GM23338 (cell line): ENCODE data around the gene R3HDM1. TPM values are rescaled to one million over a fixed set of nuclear protein-coding genes. Genes with fewer than 3 reads are reported as not detected.

Source experiments
- ATAC-seq: fragments of 200-7000 bp; cut with Tn5 transposase; 3 replicates; pipeline ENCODE4 v1.9.1; 2020
- DNase-seq: peaks from one replicate; pipeline ENCODE4 v3.0.0-alpha.2; 2015; ENCODE audit warnings: low spot score
- H2AFZ ChIP-seq: fragments of 200-600 bp; sonication (generic); 2 replicates; pipeline ENCODE4 v1.8.0; 2016; ENCODE audit warnings: antibody characterized with exemption, mild to moderate bottlenecking, moderate library complexity
- H3F3A ChIP-seq: fragments of 200-600 bp; sonication (generic); replicated peaks from 2 replicates; pipeline ENCODE4 v1.8.0; 2017; ENCODE audit warnings: antibody characterized with exemption, mixed run types, low read depth
- H3K27ac ChIP-seq: fragments of 200-600 bp; sonication (generic); 2 replicates; pipeline ENCODE4 v1.6.1; 2016; ENCODE audit warnings: low read depth
- H3K27me3 ChIP-seq: fragments of 200-600 bp; sonication (generic); 2 replicates; pipeline ENCODE4 v1.8.0; 2016; ENCODE audit warnings: mild to moderate bottlenecking, mixed run types, moderate library complexity; ENCODE audit not compliant: insufficient read depth
- H3K36me3 ChIP-seq: fragments of 200-600 bp; sonication (generic); 2 replicates; pipeline ENCODE4 v1.8.0; 2016; ENCODE audit warnings: mild to moderate bottlenecking; ENCODE audit not compliant: insufficient read depth
- H3K4me1 ChIP-seq: fragments of 200-600 bp; sonication (generic); 2 replicates; pipeline ENCODE4 v1.8.0; 2016; ENCODE audit warnings: mild to moderate bottlenecking, moderate library complexity; ENCODE audit not compliant: insufficient read depth
- H3K4me2 ChIP-seq: fragments of 200-600 bp; sonication (generic); 2 replicates; pipeline ENCODE4 v1.7.1; 2017; ENCODE audit warnings: mixed run types
- H3K4me3 ChIP-seq: fragments of 200-600 bp; sonication (generic); 2 replicates; pipeline ENCODE4 v1.6.1; 2016; ENCODE audit warnings: mixed run types
- H3K79me2 ChIP-seq: fragments of 200-600 bp; sonication (generic); replicated peaks from 2 replicates; pipeline ENCODE4 v1.8.0; 2017; ENCODE audit warnings: mild to moderate bottlenecking; ENCODE audit not compliant: insufficient read depth
- H3K9me2 ChIP-seq: fragments of 200-600 bp; sonication (generic); 2 replicates; pipeline ENCODE4 v1.8.0; 2017; ENCODE audit not compliant: insufficient read depth
- H4K20me1 ChIP-seq: fragments of 200-600 bp; sonication (generic); replicated peaks from 2 replicates; pipeline ENCODE4 v1.8.0; 2017; ENCODE audit warnings: mild to moderate bottlenecking; ENCODE audit not compliant: insufficient read depth
- H3K27ac Mint-ChIP-seq: 2 replicates; pipeline ENCODE4 v1.8.0; 2020; ENCODE audit warnings: inconsistent platforms, mild to moderate bottlenecking, moderate library complexity, mixed read lengths
- H3K27me3 Mint-ChIP-seq: 3 replicates; pipeline ENCODE4 v1.8.0; 2022; ENCODE audit warnings: low read depth, mild to moderate bottlenecking, moderate library complexity, mixed read lengths, inconsistent platforms; ENCODE audit not compliant: insufficient read depth, poor library complexity
- H3K36me3 Mint-ChIP-seq: 3 replicates; pipeline ENCODE4 v1.8.0; 2021; ENCODE audit warnings: low read depth, mild to moderate bottlenecking, inconsistent platforms, moderate library complexity, mixed read lengths
- H3K4me1 Mint-ChIP-seq: 3 replicates; pipeline ENCODE4 v1.8.0; 2020; ENCODE audit warnings: mild to moderate bottlenecking, inconsistent platforms, mixed read lengths
- H3K4me3 Mint-ChIP-seq: 3 replicates; pipeline ENCODE4 v1.8.0; 2021; ENCODE audit warnings: moderate library complexity, mild to moderate bottlenecking, inconsistent platforms, mixed read lengths
- H3K9me3 Mint-ChIP-seq: 3 replicates; pipeline ENCODE4 v1.8.0; 2020; ENCODE audit warnings: moderate library complexity, mild to moderate bottlenecking, inconsistent platforms, mixed read lengths
- CREB1 ChIP-seq: fragments of 250-450 bp; sonication (Bioruptor Pico); IDR thresholded peaks from 2 replicates; pipeline ENCODE4 v1.5.0; 2020; ENCODE audit warnings: low read depth, mild to moderate bottlenecking, moderate library complexity
- ETS1 ChIP-seq: IDR thresholded peaks from 2 replicates; pipeline ENCODE4 v1.6.1; 2016; ENCODE audit warnings: antibody characterized with exemption
- EZH2 ChIP-seq: fragments of 200-600 bp; sonication (generic); IDR thresholded peaks from one replicate; pipeline ENCODE4 v1.8.0; 2017; ENCODE audit warnings: antibody characterized with exemption, mild to moderate bottlenecking, low read depth; ENCODE audit not compliant: unreplicated experiment
- EZH2phosphoT487 ChIP-seq: fragments of 200-600 bp; sonication (generic); IDR thresholded peaks from one replicate; pipeline ENCODE4 v1.8.1; 2018; ENCODE audit warnings: antibody characterized with exemption; ENCODE audit not compliant: unreplicated experiment
- POLR2AphosphoS5 ChIP-seq: IDR thresholded peaks from 2 replicates; pipeline ENCODE4 v1.6.1; 2016; ENCODE audit warnings: antibody characterized with exemption, low read depth
- polyA plus RNA-seq: library from polyadenylated mRNA; unstranded; fragments of >200 nt; fragmentation: Nextera tagmentation; extraction: Ambion mirVana; gene quantifications from 2 replicates; pipeline ENCODE4 v1.2.1, GENCODE V29; 2016
- total RNA-seq: library from RNA; depleted of rRNA; stranded (reverse); fragments of >200 nt; shearing (Covaris generic); gene quantifications from 2 replicates; pipeline ENCODE4 v1.2.3, GENCODE V29; 2014
- TF ChIP-seq, protein P1 (sequence below): IDR thresholded peaks from one replicate; pipeline ENCODE4 v1.6.1; 2018; ENCODE audit warnings: antibody characterized with exemption; ENCODE audit not compliant: unreplicated experiment

R3HDM1 gene
- total and polyA plus RNA-seq, 2 experiments from 2014 or later = 63.1 to 88.8 TPM

GRCh38 chr2:135664623-135665068, 133.4 kb downstream of the R3HDM1 start:
- Histone ChIP-seq H3K27ac (no peak overlapping the region), H3K4me3 (no peak overlapping the region), H2AFZ (no peak overlapping the region), H3K79me2 (no peaks in the 10 kb centered on the region), H3K36me3 (no peaks in the 10 kb centered on the region; the same call in 1 of the 2 replicates), H3K4me1 (peaks cover 10% of the 10 kb centered on the region; the same call in 1 of the 2 replicates), H3K27me3 (no peaks in the 10 kb centered on the region), H3F3A (0 out of 2 replicates have a peak, but pooled peaks cover 5% of the 10 kb centered on the region), H4K20me1 (no peaks in the 10 kb centered on the region), H3K4me2 (no peak overlapping the region), H3K9me2 (no peaks in the 10 kb centered on the region)
- Mint-ChIP-seq H3K27ac (0 out of 2 replicates have a peak overlapping the region, but pooled peaks have one; percentile 13), H3K4me3 (no peak overlapping the region), H3K36me3 (peaks cover 24% of the 10 kb centered on the region; the same call in 2 of the 3 replicates), H3K9me3 (no peaks in the 10 kb centered on the region), H3K4me1 (peaks cover 25% of the 10 kb centered on the region), H3K27me3 (no peaks in the 10 kb centered on the region)
- DNase-seq = no peak
- no peak for TF ChIP-seq ETS1
- TF ChIP-seq, protein P1, sequence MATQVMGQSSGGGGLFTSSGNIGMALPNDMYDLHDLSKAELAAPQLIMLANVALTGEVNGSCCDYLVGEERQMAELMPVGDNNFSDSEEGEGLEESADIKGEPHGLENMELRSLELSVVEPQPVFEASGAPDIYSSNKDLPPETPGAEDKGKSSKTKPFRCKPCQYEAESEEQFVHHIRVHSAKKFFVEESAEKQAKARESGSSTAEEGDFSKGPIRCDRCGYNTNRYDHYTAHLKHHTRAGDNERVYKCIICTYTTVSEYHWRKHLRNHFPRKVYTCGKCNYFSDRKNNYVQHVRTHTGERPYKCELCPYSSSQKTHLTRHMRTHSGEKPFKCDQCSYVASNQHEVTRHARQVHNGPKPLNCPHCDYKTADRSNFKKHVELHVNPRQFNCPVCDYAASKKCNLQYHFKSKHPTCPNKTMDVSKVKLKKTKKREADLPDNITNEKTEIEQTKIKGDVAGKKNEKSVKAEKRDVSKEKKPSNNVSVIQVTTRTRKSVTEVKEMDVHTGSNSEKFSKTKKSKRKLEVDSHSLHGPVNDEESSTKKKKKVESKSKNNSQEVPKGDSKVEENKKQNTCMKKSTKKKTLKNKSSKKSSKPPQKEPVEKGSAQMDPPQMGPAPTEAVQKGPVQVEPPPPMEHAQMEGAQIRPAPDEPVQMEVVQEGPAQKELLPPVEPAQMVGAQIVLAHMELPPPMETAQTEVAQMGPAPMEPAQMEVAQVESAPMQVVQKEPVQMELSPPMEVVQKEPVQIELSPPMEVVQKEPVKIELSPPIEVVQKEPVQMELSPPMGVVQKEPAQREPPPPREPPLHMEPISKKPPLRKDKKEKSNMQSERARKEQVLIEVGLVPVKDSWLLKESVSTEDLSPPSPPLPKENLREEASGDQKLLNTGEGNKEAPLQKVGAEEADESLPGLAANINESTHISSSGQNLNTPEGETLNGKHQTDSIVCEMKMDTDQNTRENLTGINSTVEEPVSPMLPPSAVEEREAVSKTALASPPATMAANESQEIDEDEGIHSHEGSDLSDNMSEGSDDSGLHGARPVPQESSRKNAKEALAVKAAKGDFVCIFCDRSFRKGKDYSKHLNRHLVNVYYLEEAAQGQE = no peak
- no peak for TF ChIP-seq EZH2phosphoT487
- no peak for TF ChIP-seq POLR2AphosphoS5
- no peak for TF ChIP-seq CREB1 (CRISPR knock-in tag)
- no peak for ATAC-seq

GRCh38 chr2:135667045-135667444, 135.8 kb downstream of the R3HDM1 start:
- H3K79me2 ChIP-seq = no peaks in the 10 kb centered on the region
- H3K4me1 Mint-ChIP-seq = peaks cover 25% of the 10 kb centered on the region
- H2AFZ ChIP-seq = no peak overlapping the region
- H3K9me2 ChIP-seq = no peaks in the 10 kb centered on the region
- no peaks in the 10 kb centered on the region for H3K27me3 ChIP-seq
- H3K4me3 ChIP-seq = no peak overlapping the region
- H3F3A ChIP-seq = no peaks in the 10 kb centered on the region
- no peak overlapping the region for H3K4me3 Mint-ChIP-seq
- H3K27ac ChIP-seq = no peak overlapping the region
- no peak overlapping the region for H3K4me2 ChIP-seq
- peaks cover 10% of the 10 kb centered on the region; the same call in 1 of the 2 replicates for H3K4me1 ChIP-seq
- peaks cover 23% of the 10 kb centered on the region for H3K36me3 Mint-ChIP-seq
- H4K20me1 ChIP-seq = no peaks in the 10 kb centered on the region
- H3K9me3 Mint-ChIP-seq = no peaks in the 10 kb centered on the region
- no peaks in the 10 kb centered on the region for H3K36me3 ChIP-seq
- DNase-seq (peak; percentile 19), ATAC-seq (no peak; the same call in 2 of the 3 replicates)
- H3K27me3 Mint-ChIP-seq = no peaks in the 10 kb centered on the region
- 0 out of 2 replicates have a peak overlapping the region, but pooled peaks have one; percentile 28 for H3K27ac Mint-ChIP-seq
- TF ChIP-seq EZH2 (no peak), ETS1 (no peak)
- TF ChIP-seq, protein P1 = no peak
